HUDEP-2 (cell line): Measurements from ENCODE around the gene RPAIN.
"Not testable (repeated sequence)": the region's sequence is repeated elsewhere in the genome, so short reads cannot be mapped to it uniquely, and the experiment has no call there.

Experiments
- DNase-seq, 76 experiments: peaks; one replicate each; lab custom pipeline; 2025; ENCODE audit not compliant: unreplicated experiment in 76 of 76; lab: John Stamatoyannopoulos, UW

The RPAIN gene

GRCh38 chr17:5429191-5429887 is 9.4 kb downstream of the RPAIN start:
- no peak for DNase-seq

DNA sequence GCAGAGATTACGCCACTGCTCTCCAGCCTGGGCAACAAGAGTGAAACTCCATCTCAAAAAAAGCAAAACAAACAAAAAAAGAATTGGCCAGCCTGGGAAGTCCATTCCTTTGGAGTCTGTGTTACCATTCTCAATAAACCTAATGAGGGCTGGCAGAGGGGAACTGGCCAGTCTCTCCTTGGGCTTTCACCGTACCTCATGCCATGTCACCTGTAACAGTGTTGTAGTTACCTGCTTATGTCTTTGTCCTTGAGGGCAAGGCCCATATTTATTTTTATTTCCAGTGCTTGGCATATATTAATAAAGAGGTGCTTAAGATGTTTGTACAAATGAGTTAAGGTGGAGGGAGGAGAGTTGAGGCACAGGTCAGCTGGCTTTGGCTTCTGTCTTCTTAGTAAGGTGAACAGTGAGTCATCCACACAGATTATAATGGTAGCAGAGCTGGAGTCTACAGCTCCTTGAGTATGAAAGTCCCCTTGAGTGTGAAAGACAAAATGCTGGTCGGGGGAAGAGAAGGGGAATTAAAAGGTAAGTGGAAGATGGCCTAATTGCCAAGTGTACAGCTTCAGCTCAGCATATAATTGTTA is 10.5 kb downstream of the RPAIN start:
- DNase-seq: no peak

DNA sequence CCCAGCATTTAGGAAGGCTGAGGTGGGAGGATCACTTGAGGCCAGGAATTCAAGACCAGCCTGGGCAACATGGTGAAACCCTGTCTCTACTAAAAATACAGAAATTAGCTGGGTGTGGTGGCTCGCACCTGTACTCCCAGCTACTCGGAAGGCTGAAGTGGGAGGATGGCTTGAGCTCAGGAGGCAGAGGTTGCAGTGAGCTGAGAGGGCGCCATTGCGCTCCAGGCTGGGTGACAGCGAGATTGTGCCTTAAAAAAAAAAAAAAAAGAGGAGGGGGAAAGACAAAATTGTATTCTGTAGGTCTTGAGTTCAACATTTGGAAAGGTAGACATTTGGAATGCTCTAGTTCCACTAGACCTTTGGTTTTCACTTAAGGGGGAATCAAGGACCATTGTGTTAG is 11.3 kb downstream of the RPAIN start:
- DNase-seq: not testable (repeated sequence)

- no peak for DNase-seq
These were observed 12.1 kb downstream of the RPAIN start for GRCh38 chr17:5431949-5432556.

GRCh38 chr17:5434984-5435383 is 15.0 kb downstream of the RPAIN start:
- DNase-seq: peak in 8 of 76 experiments; percentile 8 to 29 (median 15)

- DNase-seq: peak in 2 of 76 experiments; percentile 4 to 19
These were observed 15.9 kb downstream of the RPAIN start for GRCh38 chr17:5435781-5436315.

DNA sequence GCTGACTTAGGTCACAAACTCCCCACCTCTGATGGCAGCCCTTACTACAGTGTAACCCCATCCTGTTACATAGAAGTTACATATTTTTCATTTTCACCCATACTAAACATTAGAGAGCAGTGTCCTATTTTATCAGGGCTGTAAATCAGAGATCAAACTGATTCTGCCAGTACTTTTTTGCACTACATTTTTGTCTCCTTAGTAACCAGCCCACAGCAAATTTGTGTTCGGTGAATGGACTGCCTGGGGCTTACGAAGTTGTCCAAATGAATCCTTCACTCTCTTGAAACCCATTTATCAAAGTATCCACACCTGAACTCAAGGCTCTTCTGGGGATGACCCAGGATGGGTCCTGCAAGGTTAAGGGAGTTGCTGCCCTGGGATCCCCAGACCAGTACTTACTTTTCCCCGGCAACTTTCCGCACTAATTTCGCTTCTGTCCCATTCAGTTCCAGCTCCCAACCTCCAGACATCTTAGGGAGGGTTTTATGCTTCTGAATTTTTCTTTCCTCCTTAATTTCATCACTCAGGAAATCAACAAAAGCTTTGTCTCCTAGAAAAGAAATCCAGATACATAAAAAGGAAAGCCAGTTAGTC is 17.8 kb downstream of the RPAIN start:
- no peak for DNase-seq

- DNase-seq: peak in 74 of 76 experiments; percentile 42 to 94 (median 84)
These were observed 18.9 kb downstream of the RPAIN start, which contains the start of gene C1QBP for GRCh38 chr17:5438716-5439445. Gene C1QBP, minus strand, starts transcription at chr17:5439155. Its CDS starts 82 bp downstream, at chr17:5439073.

DNA sequence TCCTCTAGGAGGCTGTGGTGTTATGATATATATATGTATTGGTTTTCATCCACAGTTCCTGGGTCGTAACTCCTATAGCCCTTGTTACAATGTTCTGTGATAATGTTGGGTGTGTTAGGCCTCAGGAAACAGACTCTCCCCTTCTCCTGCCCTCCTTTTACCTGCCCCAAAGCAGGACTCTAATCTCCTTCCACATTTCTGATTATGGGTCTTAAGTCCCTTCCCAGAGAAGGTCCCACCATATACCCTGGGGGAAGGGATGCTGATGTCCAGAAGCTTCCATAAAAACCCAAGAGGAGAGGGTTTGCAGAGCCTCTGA is 19.4 kb downstream of the RPAIN start:
- no peak for DNase-seq

DNA sequence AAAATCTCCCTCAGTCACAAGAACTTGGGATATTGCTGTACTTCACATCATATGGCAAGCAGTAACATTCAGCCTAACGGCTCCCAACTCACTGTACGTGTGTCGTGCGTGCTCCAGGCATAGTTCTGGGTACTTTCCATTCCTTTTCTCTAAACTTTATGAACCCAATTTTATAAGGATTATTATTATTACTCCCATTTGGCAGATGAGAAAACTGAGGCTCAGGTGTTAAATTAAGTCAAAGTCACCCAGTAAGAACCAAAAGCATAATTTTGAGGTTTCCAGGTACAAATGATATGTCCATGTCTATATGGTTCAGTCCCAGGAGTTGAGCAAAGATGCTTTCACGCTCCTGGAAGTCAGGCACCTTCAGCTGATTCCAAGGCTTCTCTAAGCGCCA is 23.7 kb downstream of the RPAIN start:
- DNase-seq: no peak

GRCh38 chr17:5444209-5444608 is 24.2 kb downstream of the RPAIN start:
- DNase-seq: no peak

DNA sequence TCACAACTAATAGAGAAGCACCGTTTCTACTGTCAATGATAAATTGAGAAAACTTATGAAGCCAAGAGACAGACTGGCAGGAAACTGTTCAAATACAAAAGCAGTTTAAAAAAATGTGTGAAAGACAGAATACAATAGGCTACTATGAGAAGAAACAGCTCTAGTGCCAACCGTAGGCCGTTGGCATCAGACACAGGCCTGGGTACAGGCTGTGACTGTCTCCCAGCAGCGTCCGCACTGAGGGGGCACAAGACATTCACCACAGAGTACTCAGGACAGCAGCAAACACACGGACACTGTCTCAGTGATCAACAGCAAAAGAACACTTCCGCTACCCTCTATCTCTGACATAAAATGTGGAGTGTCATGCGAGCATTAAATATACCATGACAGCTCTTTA is 26.8 kb downstream of the RPAIN start:
- DNase-seq: no peak

DNA sequence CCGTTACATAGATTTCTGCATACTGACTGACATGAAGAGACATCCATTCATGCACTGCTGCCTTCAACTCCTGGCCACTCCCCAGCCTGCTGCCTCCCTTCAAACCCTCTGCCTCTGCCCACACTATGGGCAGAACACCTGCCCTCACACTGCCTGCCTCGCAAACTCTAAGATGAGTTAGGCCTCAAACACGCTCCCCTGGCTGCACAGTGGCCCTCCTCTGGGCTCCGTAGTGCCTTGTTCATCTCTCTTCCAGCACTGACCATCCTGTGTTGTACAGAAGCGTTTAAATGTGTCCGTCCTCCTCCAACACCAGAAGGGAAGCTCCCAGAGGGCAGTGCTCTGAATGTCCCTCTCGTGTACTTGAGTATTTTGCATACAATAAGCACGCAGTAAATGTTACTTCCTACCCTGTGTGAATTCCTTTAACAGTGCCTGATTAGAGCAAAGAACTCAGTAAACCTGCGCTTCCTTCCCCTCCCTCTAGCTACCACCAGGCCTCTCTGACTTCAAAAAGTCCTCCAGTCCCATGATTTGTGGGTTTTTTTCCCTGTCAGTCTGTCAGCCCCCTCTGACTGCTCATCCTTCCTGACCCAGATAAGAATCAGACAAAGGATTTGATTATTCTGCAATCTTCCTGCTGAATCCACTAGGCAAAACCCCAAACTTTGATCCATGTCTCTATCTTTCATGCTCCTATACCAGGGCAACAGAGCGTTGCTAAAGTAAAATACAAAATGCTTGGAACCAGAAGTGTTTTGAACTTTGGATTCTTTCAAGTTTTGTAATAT is 44.9 kb downstream of the RPAIN start:
- no peak for DNase-seq

GRCh38 chr17:5466295-5466694 is 46.3 kb downstream of the RPAIN start:
- no peak for DNase-seq

- no peak for DNase-seq
These were observed 47.4 kb downstream of the RPAIN start for GRCh38 chr17:5467416-5467815.

- peak in 7 of 76 experiments; percentile 2 to 30 (median 9) for DNase-seq
These were observed 48.1 kb downstream of the RPAIN start for GRCh38 chr17:5468075-5468473.

DNA sequence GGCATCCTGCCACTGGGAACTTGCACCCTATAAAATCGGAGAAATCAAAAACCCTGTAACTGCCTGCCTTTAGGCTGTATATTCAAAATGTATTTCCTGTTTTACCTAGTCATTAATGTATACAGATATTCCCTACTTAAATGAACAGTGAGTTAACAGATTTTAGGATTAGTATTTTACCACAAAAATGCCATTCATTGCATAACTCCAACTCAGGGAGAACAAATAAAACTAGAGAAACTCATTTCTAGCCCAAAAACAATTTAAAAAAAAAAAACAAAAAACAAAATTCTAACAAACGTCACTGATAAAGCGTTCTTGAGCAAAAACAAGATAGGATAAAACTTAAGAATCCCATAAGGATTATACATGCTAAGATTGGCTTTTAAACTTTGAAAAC is 52.5 kb downstream of the RPAIN start:
- no peak for DNase-seq

DNA sequence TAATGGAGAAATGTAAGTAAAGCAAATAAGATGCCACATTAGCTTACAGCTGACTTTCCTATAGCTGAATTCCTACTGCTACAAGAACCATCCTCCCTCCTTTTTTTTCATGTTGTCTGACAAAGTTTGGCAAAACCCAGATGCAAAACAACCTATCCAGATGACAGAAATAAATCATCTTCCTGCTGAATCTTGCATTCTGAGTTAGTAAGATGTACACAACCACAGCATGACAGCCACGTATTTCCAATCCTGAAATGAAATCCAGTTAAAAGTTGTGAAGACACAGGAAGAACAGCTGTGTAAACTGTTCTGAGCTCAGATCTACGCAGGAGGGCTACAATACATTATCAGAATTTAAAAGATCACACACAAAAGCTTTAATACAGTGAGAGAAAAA is 53.9 kb downstream of the RPAIN start:
- no peak for DNase-seq

DNA sequence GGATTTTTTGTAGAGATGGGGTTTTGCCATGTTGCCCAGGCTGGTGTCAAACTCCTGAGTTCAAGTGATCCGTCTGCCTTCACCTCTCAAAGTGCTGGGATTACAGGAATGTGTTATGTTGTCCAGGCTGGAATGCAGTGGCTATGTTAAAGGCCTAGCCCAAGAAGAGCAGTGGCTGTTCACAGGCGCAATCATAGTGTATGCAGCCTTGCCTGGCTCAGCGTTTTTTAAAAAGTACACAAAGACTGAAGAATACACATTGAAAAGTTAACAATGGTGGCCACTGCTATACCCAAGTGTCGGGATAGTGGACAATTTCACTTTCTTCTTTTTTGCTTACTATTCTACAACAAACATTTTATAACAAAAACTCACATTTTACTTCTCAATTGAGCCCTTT is 59.0 kb downstream of the RPAIN start:
- no peak for DNase-seq

- no peak for DNase-seq
These were observed 61.0 kb downstream of the RPAIN start for GRCh38 chr17:5480962-5481361.
